ENCODE results near the gene EPB41L1. TPM values are rescaled to one million over a fixed set of nuclear protein-coding genes. Genes with fewer than 3 reads are reported as not detected.

The EPB41L1 gene
- polyA plus RNA-seq, 1 donor (not counting 4 experiments of a cell fraction or from before 2014, with no cell fraction given), result 1.2 TPM

- DNase-seq (ENCODE audit: low read depth, low spot score), result no peak
- Histone ChIP-seq H3K9ac (ENCODE audit: control insufficient read depth, extremely low read depth, insufficient read depth, low read length) (no peak overlapping the region), H3K27me3 (ENCODE audit: control insufficient read depth, extremely low read depth, insufficient read depth, low read length) (no peaks in the 10 kb centered on the region), H3K27ac (ENCODE audit: control insufficient read depth, insufficient read depth, low read length) (no peak overlapping the region), H4K20me1 (ENCODE audit: control insufficient read depth, extremely low read depth, insufficient read depth, low read length) (no peaks in the 10 kb centered on the region), H3K4me2 (ENCODE audit: control insufficient read depth, extremely low read depth, insufficient read depth, low read depth, low read length) (no peak overlapping the region), H3K36me3 (ENCODE audit: control insufficient read depth in 2 of 2, extremely low read depth in 1 of 2, insufficient read depth in 2 of 2, low read length in 2 of 2) (no peaks in the 10 kb centered on the region), H3K79me2 (ENCODE audit: control insufficient read depth, insufficient read depth, low read length) (no peaks in the 10 kb centered on the region), H3K4me1 (ENCODE audit: control insufficient read depth, extremely low read depth, insufficient read depth, low read length) (no peaks in the 10 kb centered on the region), H2AFZ (ENCODE audit: control insufficient read depth, low read length) (no peak overlapping the region), H3K9me3 (ENCODE audit: control insufficient read depth, low read depth, low read length) (no peaks in the 10 kb centered on the region), H3K4me3 (ENCODE audit: control insufficient read depth in 2 of 3, extremely low read depth in 1 of 3, insufficient read depth in 2 of 3, low read depth in 1 of 3, low read length in 3 of 3) (no peak overlapping the region), H3K9me1 (ENCODE audit: control insufficient read depth, extremely low read depth, insufficient read depth, low read length) (no peaks in the 10 kb centered on the region)
- no peak for FAIRE-seq
- TF ChIP-seq, protein P1, sequence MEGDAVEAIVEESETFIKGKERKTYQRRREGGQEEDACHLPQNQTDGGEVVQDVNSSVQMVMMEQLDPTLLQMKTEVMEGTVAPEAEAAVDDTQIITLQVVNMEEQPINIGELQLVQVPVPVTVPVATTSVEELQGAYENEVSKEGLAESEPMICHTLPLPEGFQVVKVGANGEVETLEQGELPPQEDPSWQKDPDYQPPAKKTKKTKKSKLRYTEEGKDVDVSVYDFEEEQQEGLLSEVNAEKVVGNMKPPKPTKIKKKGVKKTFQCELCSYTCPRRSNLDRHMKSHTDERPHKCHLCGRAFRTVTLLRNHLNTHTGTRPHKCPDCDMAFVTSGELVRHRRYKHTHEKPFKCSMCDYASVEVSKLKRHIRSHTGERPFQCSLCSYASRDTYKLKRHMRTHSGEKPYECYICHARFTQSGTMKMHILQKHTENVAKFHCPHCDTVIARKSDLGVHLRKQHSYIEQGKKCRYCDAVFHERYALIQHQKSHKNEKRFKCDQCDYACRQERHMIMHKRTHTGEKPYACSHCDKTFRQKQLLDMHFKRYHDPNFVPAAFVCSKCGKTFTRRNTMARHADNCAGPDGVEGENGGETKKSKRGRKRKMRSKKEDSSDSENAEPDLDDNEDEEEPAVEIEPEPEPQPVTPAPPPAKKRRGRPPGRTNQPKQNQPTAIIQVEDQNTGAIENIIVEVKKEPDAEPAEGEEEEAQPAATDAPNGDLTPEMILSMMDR (optimal IDR thresholded peaks at IDR 0.05 in 1 of 3, IDR thresholded peaks at IDR 0.05 in 1 of 3, conservative IDR thresholded peaks at IDR 0.05 in 1 of 3; ENCODE audit: extremely low read depth in 1 of 3, insufficient read depth in 2 of 3, low read length in 3 of 3), result no peak
- TF ChIP-seq EZH2 (IDR thresholded peaks at IDR 0.05; ENCODE audit: low read length), result no peak
- dilution Hi-C loops (cut with MboI; ENCODE audit: extremely low pct_ligation_motif_present, low sequenced_read_pairs), result no loop called here
Measured at GRCh38 chr20:36262440-36262839, 107.9 kb downstream of the EPB41L1 start.

- no peak overlapping the region for H3K4me3 ChIP-seq (ENCODE audit: control insufficient read depth in 2 of 3, extremely low read depth in 1 of 3, insufficient read depth in 2 of 3, low read depth in 1 of 3, low read length in 3 of 3)
- H3K36me3 ChIP-seq (ENCODE audit: control insufficient read depth in 2 of 2, extremely low read depth in 1 of 2, insufficient read depth in 2 of 2, low read length in 2 of 2), result no peaks in the 10 kb centered on the region
- FAIRE-seq, result no peak
- H2AFZ ChIP-seq (ENCODE audit: control insufficient read depth, low read length), result no peak overlapping the region
- dilution Hi-C loops (cut with MboI; ENCODE audit: extremely low pct_ligation_motif_present, low sequenced_read_pairs), result no loop called here
- DNase-seq (ENCODE audit: low read depth, low spot score), result no peak
- H3K4me1 ChIP-seq (ENCODE audit: control insufficient read depth, extremely low read depth, insufficient read depth, low read length), result no peaks in the 10 kb centered on the region
- H3K9ac ChIP-seq (ENCODE audit: control insufficient read depth, extremely low read depth, insufficient read depth, low read length), result no peak overlapping the region
- no peaks in the 10 kb centered on the region for H3K9me3 ChIP-seq (ENCODE audit: control insufficient read depth, low read depth, low read length)
- H3K79me2 ChIP-seq (ENCODE audit: control insufficient read depth, insufficient read depth, low read length), result no peaks in the 10 kb centered on the region
- H3K27ac ChIP-seq (ENCODE audit: control insufficient read depth, insufficient read depth, low read length), result no peak overlapping the region
- TF ChIP-seq, protein P1 (optimal IDR thresholded peaks at IDR 0.05 in 1 of 3, IDR thresholded peaks at IDR 0.05 in 1 of 3, conservative IDR thresholded peaks at IDR 0.05 in 1 of 3; ENCODE audit: extremely low read depth in 1 of 3, insufficient read depth in 2 of 3, low read length in 3 of 3), result no peak
- no peak for TF ChIP-seq EZH2 (IDR thresholded peaks at IDR 0.05; ENCODE audit: low read length)
- no peaks in the 10 kb centered on the region for H4K20me1 ChIP-seq (ENCODE audit: control insufficient read depth, extremely low read depth, insufficient read depth, low read length)
- no peaks in the 10 kb centered on the region for H3K27me3 ChIP-seq (ENCODE audit: control insufficient read depth, extremely low read depth, insufficient read depth, low read length)
- no peak overlapping the region for H3K4me2 ChIP-seq (ENCODE audit: control insufficient read depth, extremely low read depth, insufficient read depth, low read depth, low read length)
- H3K9me1 ChIP-seq (ENCODE audit: control insufficient read depth, extremely low read depth, insufficient read depth, low read length), result no peaks in the 10 kb centered on the region
Measured at GRCh38 chr20:36264426-36265246, 110.1 kb downstream of the EPB41L1 start.
